OCI-LY1 (cell line): ENCODE results near the gene MRPL24.

Source experiments
- H2AFZ ChIP-seq: fragments of 200-600 bp; sonication (generic), shearing (Covaris generic); 2 replicates; pipeline ENCODE4 v1.6.0; 2014; ENCODE audit warnings: antibody characterized with exemption, mild to moderate bottlenecking, low read length
- H3F3A ChIP-seq: fragments of 200-600 bp; sonication (generic), shearing (Covaris generic); 2 replicates; pipeline ENCODE4 v1.6.0; 2014; ENCODE audit warnings: mild to moderate bottlenecking, antibody characterized with exemption, low read length, moderate library complexity; ENCODE audit not compliant: insufficient read depth
- H3K27ac ChIP-seq: fragments of 200-600 bp; sonication (generic); 2 replicates; pipeline ENCODE4 v1.5.1; 2014; ENCODE audit warnings: low read length, mixed run types, mild to moderate bottlenecking, low read depth; ENCODE audit not compliant: poor library complexity, severe bottlenecking
- H3K27me3 ChIP-seq: fragments of 200-600 bp; sonication (generic); 2 replicates; pipeline ENCODE4 v1.6.0; 2014; ENCODE audit warnings: antibody characterized with exemption, mild to moderate bottlenecking, low read length, moderate library complexity; ENCODE audit not compliant: insufficient read depth
- H3K36me3 ChIP-seq: fragments of 200-600 bp; sonication (generic); 2 replicates; pipeline ENCODE4 v1.6.1; 2014; ENCODE audit warnings: mild to moderate bottlenecking, antibody characterized with exemption, low read length, moderate library complexity, mixed read lengths; ENCODE audit not compliant: insufficient read depth
- H3K4me1 ChIP-seq: fragments of 200-600 bp; sonication (generic); 2 replicates; pipeline ENCODE4 v1.5.1; 2014; ENCODE audit warnings: mild to moderate bottlenecking, low read length, moderate library complexity; ENCODE audit not compliant: insufficient read depth, severe bottlenecking
- H3K4me2 ChIP-seq: fragments of 200-600 bp; sonication (generic), shearing (Covaris generic); 2 replicates; pipeline ENCODE4 v1.6.1; 2014; ENCODE audit warnings: low read length
- H3K4me3 ChIP-seq: fragments of 200-600 bp; sonication (generic); 2 replicates; pipeline ENCODE4 v1.5.1; 2014; ENCODE audit warnings: low read length, low read depth, mild to moderate bottlenecking, mixed read lengths; ENCODE audit not compliant: poor library complexity, severe bottlenecking
- H3K79me2 ChIP-seq: fragments of 200-600 bp; shearing (Covaris generic); 2 replicates; pipeline ENCODE4 v1.6.1; 2016; ENCODE audit warnings: mixed run types, low read length, mixed read lengths; ENCODE audit not compliant: insufficient read depth
- H3K9ac ChIP-seq: fragments of 200-600 bp; sonication (generic), shearing (Covaris generic); 2 replicates; pipeline ENCODE4 v1.6.1; 2014; ENCODE audit warnings: mild to moderate bottlenecking, low read length, mixed read lengths
- H3K9me2 ChIP-seq: fragments of 200-600 bp; sonication (generic), shearing (Covaris generic); 2 replicates; pipeline ENCODE4 v1.6.1; 2014; ENCODE audit warnings: low read depth, mild to moderate bottlenecking, low read length, mixed read lengths
- H3K9me3 ChIP-seq: fragments of 200-600 bp; shearing (Covaris generic); 2 replicates; pipeline ENCODE4 v1.6.1; 2014; ENCODE audit warnings: low read length, mixed read lengths
- H4K20me1 ChIP-seq: fragments of 200-600 bp; sonication (generic), shearing (Covaris generic); 2 replicates; pipeline ENCODE4 v1.6.0; 2016; ENCODE audit warnings: mild to moderate bottlenecking, low read length; ENCODE audit not compliant: insufficient read depth
- CTCF ChIP-seq: fragments of 200-600 bp; sonication (generic), shearing (Covaris generic); IDR thresholded peaks from 2 replicates; pipeline ENCODE4 v1.5.1; 2017; ENCODE audit warnings: mild to moderate bottlenecking, antibody characterized with exemption, low read length, moderate library complexity, mixed read lengths
- EZH2 ChIP-seq: fragments of 200-600 bp; sonication (generic), shearing (Covaris generic); IDR thresholded peaks from 2 replicates; pipeline ENCODE4 v1.8.0; 2017; ENCODE audit warnings: borderline replicate concordance, mixed run types, mild to moderate bottlenecking, antibody characterized with exemption, low read length, moderate library complexity, mixed read lengths

The MRPL24 gene

GRCh38 chr1:156743367-156744302 is 2.7 kb upstream of the MRPL24 start:
- peaks cover 63% of the 10 kb centered on the region for H3K36me3 ChIP-seq
- H3K4me2 ChIP-seq, result no peak overlapping the region
- peaks cover 47% of the 10 kb centered on the region for H3K4me1 ChIP-seq
- no peak overlapping the region for H3K9ac ChIP-seq
- no peak overlapping the region for H3K4me3 ChIP-seq
- no peaks in the 10 kb centered on the region for H3K27me3 ChIP-seq
- TF ChIP-seq CTCF, result no peak
- TF ChIP-seq EZH2, result no peak
- no peak overlapping the region for H2AFZ ChIP-seq
- peaks cover 34% of the 10 kb centered on the region for H3K79me2 ChIP-seq
- 0 out of 2 replicates have a peak, but pooled peaks cover 9% of the 10 kb centered on the region for H3F3A ChIP-seq
- H3K9me2 ChIP-seq, result no peaks in the 10 kb centered on the region
- no peak overlapping the region for H3K27ac ChIP-seq
- H4K20me1 ChIP-seq, result no peaks in the 10 kb centered on the region
- no peaks in the 10 kb centered on the region for H3K9me3 ChIP-seq

- Histone ChIP-seq H3F3A (0 out of 2 replicates have a peak, but pooled peaks cover 9% of the 10 kb centered on the region), H3K27me3 (no peaks in the 10 kb centered on the region), H3K4me1 (peaks cover 39% of the 10 kb centered on the region), H3K4me3 (no peak overlapping the region), H3K4me2 (no peak overlapping the region), H3K9me3 (no peaks in the 10 kb centered on the region), H3K27ac (no peak overlapping the region), H3K9ac (no peak overlapping the region), H4K20me1 (no peaks in the 10 kb centered on the region), H3K9me2 (no peaks in the 10 kb centered on the region), H2AFZ (no peak overlapping the region), H3K36me3 (peaks cover 72% of the 10 kb centered on the region), H3K79me2 (peaks cover 25% of the 10 kb centered on the region)
- TF ChIP-seq EZH2, result no peak
- TF ChIP-seq CTCF, result no peak
Measured at GRCh38 chr1:156742801-156743200, 1.9 kb upstream of the MRPL24 start.

GRCh38 chr1:156742017-156742416 is 1.1 kb upstream of the MRPL24 start:
- Histone ChIP-seq H3K9me2 (no peaks in the 10 kb centered on the region), H4K20me1 (no peaks in the 10 kb centered on the region), H3K9me3 (no peaks in the 10 kb centered on the region), H3K79me2 (peaks cover 19% of the 10 kb centered on the region), H3F3A (0 out of 2 replicates have a peak, but pooled peaks cover 9% of the 10 kb centered on the region), H3K36me3 (peaks cover 80% of the 10 kb centered on the region), H3K27me3 (no peaks in the 10 kb centered on the region), H3K4me1 (peaks cover 32% of the 10 kb centered on the region), H3K4me3 (peak overlapping the region; percentile 54), H3K27ac (peak overlapping the region; percentile 82), H3K9ac (no peak overlapping the region), H3K4me2 (peak overlapping the region; percentile 72), H2AFZ (no peak overlapping the region)
- TF ChIP-seq EZH2, result no peak
- no peak for TF ChIP-seq CTCF
